HG03432 (cell line): Measurements from ENCODE around the gene GNLY.
"Not testable (repeated sequence)": the region's sequence is repeated elsewhere in the genome, so short reads cannot be mapped to it uniquely, and the experiment has no call there.

ENCODE experiments used
- ATAC-seq: cut with Tn5 transposase; IDR thresholded peaks from one replicate; pipeline ENCODE4 v1.9.1; 2021; ENCODE audit warnings: mild to moderate bottlenecking, moderate library complexity; ENCODE audit not compliant: unreplicated experiment

The GNLY gene

GRCh38 chr2:85706599-85707296, 12.6 kb downstream of the GNLY start:
- no peak for ATAC-seq

- ATAC-seq, result peak; percentile 53
These were observed 13.1 kb downstream of the GNLY start for GRCh38 chr2:85707304-85707703.

- no peak for ATAC-seq
These were observed 14.5 kb downstream of the GNLY start for GRCh38 chr2:85708641-85709040.

DNA sequence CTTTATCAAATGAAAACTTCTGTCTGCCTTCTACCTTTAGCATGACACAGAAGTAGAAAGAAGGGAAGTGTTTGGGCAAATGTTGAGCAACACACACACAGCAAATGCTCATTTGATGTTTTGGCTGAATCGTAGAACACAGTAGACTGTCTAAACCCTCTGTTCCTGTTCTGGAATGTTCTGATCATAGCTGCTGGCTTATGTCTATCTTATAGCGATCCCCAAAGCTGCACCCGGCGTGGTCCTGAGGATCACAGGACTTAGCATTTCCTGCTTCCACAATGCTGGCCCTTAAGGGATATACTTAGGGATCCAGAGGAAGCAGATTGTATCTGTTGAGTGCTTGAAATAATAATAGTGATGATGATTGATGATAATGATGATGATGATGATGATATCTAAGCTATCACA, 15.2 kb downstream of the GNLY start:
- no peak for ATAC-seq

DNA sequence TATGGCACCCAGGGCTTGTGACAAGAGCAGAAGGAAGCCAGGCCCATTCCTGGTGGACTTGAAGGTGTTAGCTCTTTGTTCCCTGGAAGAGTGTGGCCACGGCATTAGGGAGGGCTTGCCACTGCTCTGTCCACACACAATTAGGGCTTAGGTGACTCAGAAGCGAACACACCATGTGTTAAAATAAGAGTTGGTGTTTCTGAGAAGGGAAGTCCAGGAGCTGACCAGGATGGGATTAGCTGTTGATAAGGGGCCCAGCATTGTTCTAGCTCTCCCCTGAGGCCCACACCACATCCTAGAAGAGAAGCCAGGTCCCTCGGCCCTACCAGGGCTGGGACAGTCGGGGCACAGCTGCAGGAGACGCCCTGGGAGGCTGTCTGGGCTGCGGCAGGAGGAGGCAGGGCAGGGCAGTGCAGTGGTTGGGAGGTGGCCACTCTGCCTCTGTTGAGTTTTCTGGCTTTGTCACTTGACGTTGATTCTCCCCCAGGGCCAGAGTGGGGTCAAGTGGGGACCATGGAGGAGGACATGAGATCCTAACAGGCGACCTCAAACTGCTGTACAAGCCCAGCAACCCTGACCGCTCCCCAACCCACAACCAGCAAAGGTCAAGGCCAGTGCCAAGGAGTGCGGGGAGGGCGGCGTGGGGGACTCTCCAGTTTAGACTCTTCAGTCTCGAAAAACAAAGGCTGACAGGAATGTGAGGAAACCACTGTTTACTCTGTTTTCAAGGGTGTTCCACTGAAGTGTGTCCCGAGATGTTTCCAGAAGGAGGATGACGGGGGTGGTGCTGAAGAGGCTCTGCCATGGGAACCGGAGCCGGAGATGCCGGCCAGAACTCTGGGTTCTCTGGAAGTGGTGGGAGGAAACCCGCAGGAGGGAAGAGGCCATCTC, 16.8 kb downstream of the GNLY start:
- ATAC-seq, result no peak

- no peak for ATAC-seq
These were observed 17.5 kb downstream of the GNLY start for GRCh38 chr2:85711578-85712060.

DNA sequence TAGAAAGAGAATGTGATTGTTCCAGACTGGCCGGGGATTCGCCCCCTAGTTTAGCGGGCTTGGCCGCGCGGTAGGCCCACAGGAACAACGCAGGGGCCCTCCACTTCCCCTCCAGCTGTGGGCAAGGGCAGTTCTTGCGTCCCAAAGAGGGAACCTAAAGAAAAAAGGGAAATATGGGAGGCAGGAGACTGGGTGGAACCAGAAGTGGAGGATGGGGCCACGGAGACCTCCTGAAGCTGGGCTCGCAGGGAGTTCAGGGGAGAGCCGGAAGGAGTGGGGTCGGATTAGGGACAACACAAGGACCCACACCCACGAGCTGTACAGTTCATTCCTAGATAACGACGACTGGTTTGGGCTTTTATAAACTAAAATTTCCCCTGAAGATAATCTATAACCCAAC, 18.2 kb downstream of the GNLY start:
- no peak for ATAC-seq

DNA sequence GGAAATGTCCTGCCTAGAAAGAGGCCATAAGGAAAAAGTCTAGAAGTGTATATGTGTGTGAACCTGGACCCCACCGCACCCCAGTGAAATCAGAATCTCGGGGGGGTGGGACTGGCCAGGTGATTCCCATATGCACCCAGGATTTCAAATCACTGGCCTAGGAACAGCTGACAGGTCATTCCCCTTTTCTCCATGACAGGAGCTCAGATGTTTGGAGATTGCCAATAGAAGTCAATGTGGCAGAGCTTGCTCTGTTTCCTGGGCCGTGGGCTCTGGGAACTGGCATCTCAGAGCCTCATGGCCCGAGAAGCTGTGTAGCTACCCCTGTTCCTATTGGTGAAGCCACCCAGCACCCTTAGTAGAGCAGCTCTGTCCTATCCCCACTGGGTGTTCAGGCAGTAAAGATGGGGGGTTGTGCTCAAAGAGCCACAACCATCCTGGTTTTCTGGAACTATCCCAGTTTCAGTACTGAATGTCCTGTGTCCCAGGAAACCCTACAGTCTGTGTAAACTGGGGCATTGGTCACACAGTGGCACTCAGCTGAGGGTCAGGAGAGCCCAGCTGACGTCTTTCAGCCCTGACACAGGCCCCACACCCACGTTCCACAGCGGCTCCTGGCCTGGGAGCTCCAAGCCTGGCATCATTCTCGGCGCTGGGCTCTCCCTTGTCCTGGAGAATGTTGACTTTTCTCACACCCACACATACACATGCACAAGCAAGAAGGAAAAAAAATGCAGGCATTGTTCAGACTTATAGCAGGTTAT, 18.9 kb downstream of the GNLY start:
- ATAC-seq, result no peak

DNA sequence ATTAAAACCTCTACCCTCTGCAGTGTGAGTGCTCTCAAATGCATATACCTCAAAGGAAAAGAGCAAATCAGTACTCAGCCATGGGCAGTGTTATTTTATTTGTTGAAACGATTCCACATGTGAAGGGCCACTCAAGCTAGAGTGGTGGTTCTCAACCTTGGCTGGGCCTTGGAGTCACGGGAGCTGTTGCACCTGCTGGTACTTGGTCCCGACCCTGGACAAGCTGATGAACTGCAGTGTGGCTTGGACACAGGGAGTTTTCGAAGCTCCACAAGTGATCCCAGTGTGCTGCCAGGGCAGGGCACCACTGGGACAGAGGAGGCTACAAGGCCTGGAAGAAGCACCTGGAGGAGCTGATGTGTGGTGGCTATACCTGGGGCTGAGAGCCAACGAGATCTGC, 19.7 kb downstream of the GNLY start:
- no peak for ATAC-seq

DNA sequence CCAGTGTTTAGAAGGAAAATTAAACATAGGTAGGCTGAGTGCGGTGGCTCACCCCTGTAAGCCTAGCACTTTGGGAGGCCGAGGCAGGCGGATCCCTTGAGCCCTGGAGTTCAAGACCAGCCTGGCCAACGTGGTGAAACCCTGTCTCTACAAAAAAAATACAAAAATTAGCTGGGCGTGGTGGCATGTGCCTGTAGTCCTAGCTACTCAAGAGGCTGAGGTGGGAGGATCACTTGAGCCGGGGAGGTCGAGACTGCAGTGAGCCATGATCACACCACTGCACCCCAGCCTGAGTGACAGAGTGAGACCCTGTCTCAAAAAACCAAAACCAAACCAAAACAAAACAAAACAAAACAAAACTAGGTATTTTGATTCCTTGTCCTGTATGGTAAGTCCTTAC, 20.3 kb downstream of the GNLY start:
- not testable (repeated sequence) for ATAC-seq

DNA sequence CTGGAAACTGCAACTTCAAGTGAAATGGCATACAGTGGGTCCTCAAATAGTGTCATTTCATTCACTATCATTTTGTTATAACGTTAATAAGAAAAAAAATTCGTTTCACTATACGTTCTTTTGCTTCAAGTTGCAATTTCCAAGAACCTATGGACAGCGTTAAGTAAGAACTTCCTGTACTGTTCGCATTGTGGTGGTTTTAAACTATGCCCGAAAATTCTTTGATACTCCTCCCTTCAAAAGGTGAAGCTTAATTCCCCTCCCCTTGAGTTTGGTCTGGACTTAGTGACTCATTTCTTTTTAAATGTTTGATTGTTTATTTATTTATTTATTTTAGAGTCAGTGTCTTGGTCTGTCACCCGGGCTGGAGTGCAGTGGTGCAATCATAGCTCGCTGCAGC, 20.7 kb downstream of the GNLY start:
- ATAC-seq, result no peak

DNA sequence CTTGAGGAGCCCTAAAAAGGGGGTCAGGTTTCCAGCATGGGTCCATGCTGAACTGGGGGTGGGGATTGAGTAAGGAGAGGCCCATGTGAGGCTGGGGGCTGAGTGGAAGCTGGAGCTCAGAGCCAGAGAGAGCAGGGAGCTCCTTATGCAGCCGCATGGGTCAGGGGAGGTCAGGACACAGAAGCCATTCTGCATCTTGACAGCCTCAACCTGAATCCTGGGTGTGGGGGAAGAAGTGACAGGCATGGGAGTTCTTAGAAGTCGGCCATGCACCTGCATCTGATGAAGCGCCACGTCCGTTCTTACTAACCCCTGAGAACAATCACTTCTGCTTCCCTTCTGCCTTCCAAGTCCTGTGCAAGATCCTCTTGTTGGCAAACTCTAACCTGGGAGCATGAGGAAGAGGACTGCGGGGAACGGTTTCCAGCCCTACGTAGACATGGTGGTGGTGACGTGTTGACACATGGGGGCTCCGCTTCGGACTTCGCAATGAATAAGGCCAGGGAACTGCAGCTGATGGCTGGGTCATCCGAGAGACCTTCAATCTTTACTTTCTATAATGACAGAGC, 22.3 kb downstream of the GNLY start:
- no peak for ATAC-seq

DNA sequence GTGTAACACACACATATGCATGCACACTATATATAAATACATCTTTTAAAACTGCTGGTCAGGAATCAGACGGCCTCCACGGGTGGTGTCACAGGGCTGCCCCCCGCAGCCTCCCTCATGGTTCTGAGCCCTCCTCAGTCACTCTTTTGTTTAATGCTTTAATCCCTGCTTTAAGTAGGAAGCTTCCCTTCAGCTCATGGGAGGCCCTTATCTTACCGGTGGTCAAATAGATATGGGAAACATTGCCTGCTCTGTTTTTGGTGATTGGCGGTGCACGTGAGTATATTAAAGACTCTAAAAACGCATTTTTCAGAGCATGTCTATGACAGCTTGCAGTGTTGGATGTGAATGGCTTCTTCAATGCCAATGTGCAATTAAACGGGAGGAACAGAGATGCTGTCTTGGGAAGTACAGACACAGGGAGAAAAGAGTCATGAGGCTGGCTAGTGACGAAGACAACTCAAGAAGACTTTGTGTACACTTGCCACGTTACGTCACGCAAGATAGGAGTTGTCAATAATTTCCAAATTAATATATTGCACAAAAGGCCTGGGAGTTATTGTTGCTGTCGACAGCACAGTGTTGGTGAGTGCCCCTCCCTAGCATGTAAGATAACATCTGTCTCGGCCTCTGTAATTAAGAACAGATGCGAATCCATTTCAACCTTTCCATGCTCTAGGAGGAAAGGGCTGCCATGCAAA, 23.3 kb downstream of the GNLY start:
- ATAC-seq, result no peak

DNA sequence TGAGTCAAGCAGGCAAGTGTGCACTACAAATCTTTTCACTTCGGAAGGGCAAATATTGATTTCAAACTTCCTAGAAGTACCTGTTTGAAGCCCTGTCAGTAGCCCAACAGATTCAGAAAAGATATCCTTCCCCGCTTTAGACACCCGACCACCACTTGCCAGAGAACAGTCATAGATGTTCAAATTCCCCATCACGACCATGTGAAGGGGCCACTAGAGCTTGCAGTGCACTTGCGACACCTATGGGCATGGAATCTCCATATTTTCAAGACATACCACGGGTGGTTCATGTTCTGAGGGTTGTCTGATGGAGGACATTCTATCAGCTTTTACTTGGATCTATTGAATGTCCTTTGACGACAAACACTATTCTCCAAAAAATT, 23.8 kb downstream of the GNLY start:
- no peak for ATAC-seq

GRCh38 chr2:85718885-85719492, 24.8 kb downstream of the GNLY start:
- no peak for ATAC-seq

DNA sequence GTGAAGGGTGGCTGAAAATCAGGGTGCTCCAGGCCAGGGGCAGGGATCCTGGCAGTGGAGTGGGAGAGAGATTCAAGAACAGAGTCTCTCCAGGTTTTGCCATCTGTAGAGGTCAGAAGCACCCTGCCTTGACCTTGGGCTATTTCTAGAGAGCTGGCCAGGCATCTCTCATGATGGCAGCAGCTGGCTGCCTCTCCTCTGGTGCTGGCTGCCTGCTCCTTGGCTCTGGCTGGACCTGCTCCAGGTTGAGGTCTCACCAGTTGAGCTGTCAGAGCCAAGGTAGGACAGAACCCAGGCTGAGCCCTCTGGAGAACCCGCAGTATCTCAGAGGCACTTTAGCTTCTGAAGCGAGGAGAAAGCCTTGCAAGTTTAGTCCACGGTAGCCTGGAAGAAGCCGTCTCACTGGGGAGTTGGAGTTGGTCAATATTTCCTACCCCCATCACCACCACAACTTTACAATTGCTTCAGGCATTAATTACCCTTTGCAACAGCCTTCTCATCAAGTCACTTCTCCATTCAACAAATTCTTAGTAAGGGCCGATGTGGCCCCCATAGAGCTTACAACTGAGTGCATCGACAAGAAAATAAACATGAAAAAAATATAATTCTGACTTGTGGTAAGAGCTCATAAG, 25.6 kb downstream of the GNLY start:
- ATAC-seq, result no peak

DNA sequence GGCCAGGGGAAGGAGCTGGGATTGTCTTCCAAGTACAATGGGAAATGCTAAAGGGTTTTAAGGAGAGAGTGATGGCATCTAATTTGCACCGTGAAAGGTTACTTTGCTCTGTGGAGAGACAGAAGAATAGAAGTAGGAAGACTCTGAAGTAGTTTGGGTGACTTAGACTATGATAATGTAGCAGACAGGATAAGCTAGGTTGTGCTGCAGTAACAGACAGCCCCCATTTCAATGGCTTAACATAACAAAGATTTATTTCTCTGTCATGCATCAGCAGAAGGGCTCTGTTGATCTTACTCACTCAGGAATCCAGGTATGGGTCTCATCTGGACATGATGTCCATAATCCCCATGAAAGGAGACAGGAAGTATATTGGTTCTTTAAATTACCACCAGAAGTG, 26.4 kb downstream of the GNLY start:
- no peak for ATAC-seq

GRCh38 chr2:85721641-85722040, 27.5 kb downstream of the GNLY start:
- no peak for ATAC-seq

DNA sequence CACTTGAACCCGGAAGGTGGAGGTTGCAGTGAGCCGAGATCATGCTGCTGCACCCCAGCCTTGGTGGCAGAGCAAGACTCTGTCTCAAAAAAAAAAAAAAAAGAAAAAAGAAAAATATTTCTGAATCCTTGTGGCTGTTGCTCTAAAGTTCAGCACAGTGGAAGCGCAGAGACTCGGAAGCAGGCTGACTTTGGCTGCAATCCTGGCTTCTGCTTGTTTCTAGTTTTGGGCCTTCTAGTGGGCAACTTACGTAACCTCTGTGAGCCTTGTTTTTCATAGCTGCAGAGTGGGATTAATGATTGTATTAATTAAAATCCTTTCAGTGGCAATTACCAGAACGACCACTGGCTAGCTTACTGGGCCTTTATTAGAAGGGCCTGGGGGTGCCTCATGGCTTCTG, 28.4 kb downstream of the GNLY start:
- ATAC-seq, result no peak
